BE2C (cell line): ENCODE measurements around the gene HINT1.
"Not testable (repeated sequence)": the region's sequence is repeated elsewhere in the genome, so short reads cannot be mapped to it uniquely, and the experiment has no call there.

Experiments used
- DNase-seq: peaks from one replicate; pipeline ENCODE4 v3.0.0-alpha.2; 2020
- H3K27me3 ChIP-seq: fragments of 250-450 bp; sonication (Bioruptor Pico); 2 replicates; pipeline ENCODE4 v1.5.1; 2020; ENCODE audit warnings: mild to moderate bottlenecking
- H3K36me3 ChIP-seq: fragments of 250-450 bp; sonication (Bioruptor Pico); 2 replicates; pipeline ENCODE4 v1.5.1; 2020; ENCODE audit warnings: mild to moderate bottlenecking
- H3K4me1 ChIP-seq: fragments of 250-450 bp; sonication (Bioruptor Pico); 2 replicates; pipeline ENCODE4 v1.5.1; 2020
- H3K4me3 ChIP-seq: 2 replicates; pipeline ENCODE4 v1.5.1; 2011; ENCODE audit warnings: low read depth, low read length
- H3K9me3 ChIP-seq: fragments of 250-450 bp; sonication (Bioruptor Pico); 2 replicates; pipeline ENCODE4 v1.5.1; 2020
- TF ChIP-seq, protein P1 (sequence below): IDR thresholded peaks from 2 replicates; pipeline ENCODE4 v1.5.1; 2012; ENCODE audit warnings: mild to moderate bottlenecking, low read depth, low read length

The HINT1 gene

DNA sequence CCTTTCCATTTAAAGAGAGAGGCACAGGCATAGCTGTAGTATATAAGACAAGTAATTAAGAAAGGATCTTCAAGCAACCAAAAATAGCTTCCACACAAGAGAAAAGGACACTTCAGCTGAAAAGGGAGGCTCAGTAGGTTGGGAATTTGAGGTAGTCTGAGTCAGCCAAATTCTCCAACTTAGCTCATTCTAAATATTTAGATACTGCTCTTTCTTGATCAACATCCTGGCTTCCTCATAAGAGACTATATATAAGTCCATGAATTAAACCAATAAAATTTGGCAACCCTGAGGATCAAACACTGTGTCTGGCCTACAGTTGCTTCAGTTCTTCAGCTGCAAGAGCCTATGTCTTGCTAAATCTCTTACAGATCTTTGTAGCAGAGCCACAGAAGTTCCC, 17.8 kb downstream of the HINT1 start:
- Histone ChIP-seq H3K4me1 (no peaks in the 10 kb centered on the region), H3K36me3 (no peaks in the 10 kb centered on the region), H3K4me3 (no peak overlapping the region), H3K9me3 (no peaks in the 10 kb centered on the region), H3K27me3 (no peaks in the 10 kb centered on the region)
- DNase-seq, result no peak
- TF ChIP-seq, protein P1, sequence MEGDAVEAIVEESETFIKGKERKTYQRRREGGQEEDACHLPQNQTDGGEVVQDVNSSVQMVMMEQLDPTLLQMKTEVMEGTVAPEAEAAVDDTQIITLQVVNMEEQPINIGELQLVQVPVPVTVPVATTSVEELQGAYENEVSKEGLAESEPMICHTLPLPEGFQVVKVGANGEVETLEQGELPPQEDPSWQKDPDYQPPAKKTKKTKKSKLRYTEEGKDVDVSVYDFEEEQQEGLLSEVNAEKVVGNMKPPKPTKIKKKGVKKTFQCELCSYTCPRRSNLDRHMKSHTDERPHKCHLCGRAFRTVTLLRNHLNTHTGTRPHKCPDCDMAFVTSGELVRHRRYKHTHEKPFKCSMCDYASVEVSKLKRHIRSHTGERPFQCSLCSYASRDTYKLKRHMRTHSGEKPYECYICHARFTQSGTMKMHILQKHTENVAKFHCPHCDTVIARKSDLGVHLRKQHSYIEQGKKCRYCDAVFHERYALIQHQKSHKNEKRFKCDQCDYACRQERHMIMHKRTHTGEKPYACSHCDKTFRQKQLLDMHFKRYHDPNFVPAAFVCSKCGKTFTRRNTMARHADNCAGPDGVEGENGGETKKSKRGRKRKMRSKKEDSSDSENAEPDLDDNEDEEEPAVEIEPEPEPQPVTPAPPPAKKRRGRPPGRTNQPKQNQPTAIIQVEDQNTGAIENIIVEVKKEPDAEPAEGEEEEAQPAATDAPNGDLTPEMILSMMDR, result no peak

DNA sequence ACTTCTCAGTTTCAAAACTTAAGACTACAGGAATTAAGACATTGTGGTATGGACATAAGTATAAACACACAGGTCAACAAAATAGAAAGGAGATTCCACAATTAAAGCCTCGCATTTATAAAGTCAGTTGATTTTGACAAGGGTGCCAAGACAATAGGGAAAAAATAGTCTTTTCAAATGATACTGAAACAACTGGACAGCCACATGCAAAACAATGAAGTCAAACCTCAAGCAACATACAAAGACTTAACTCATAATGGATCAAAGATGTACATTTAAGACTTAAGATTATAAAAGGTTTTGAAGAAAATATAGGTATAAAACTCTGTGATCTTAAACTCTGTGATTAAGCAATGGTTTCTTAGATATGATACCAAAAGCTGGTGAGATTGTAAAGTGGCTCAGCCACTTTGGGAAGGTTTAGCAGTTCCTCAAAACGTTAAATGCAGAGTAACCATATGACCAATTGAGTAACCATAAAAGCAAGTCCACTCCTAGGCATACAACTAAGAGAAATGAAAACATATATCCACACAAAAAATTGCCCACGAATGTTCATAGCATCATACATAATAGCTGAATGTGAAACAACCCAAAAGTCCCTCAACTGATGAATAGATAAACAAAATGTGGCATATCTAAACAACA, 22.0 kb downstream of the HINT1 start:
- Histone ChIP-seq H3K36me3 (no peaks in the 10 kb centered on the region), H3K4me1 (no peaks in the 10 kb centered on the region), H3K27me3 (no peaks in the 10 kb centered on the region), H3K9me3 (no peaks in the 10 kb centered on the region), H3K4me3 (no peak overlapping the region)
- TF ChIP-seq, protein P1, result no peak
- no peak for DNase-seq

DNA sequence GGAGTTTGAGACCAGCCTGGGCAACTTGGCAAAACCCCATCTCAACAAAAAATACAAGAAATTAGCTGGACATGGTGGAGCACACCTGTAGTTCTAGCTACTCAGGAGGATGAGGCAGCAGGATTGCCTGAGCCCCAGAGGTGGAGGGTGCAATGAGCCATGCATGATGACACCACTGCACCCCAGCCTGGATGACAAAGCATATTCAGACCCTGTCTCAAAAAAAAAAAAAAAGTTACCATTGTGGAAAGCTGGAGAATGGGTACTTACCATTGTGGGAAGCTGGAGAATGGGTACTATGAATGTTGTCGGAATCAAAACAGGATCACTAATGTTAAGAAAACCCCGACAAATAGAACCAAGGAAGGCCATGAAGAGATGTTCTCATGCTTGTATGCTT, 25.7 kb downstream of the HINT1 start:
- H3K4me1 ChIP-seq, result no peaks in the 10 kb centered on the region
- no peak for DNase-seq
- TF ChIP-seq, protein P1, result no peak
- H3K36me3 ChIP-seq, result no peaks in the 10 kb centered on the region
- H3K9me3 ChIP-seq, result no peaks in the 10 kb centered on the region
- no peaks in the 10 kb centered on the region for H3K27me3 ChIP-seq
- H3K4me3 ChIP-seq, result no peak overlapping the region

DNA sequence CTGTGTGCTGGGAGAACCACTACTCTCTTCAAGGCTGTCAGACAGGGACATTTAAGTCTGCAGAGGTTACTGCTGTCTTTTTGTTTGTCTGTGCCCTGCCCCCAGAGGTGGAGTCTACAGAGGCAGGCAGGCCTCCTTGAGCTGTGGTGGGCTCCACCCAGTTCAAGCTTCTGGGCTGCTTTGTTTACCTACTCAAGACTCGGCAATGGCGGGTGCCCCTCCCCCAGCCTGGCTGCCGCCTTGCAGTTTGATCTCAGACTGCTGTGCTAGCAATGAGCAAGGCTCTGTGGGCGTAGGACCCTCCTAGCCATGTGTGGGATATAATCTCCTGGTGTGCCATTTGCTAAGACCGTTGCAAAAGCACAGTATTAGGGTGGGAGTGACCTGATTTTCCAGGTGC, 26.6 kb downstream of the HINT1 start:
- H3K27me3 ChIP-seq, H3K36me3 ChIP-seq, H3K9me3 ChIP-seq, H3K4me1 ChIP-seq, DNase-seq, H3K4me3 ChIP-seq: not testable (repeated sequence)

DNA sequence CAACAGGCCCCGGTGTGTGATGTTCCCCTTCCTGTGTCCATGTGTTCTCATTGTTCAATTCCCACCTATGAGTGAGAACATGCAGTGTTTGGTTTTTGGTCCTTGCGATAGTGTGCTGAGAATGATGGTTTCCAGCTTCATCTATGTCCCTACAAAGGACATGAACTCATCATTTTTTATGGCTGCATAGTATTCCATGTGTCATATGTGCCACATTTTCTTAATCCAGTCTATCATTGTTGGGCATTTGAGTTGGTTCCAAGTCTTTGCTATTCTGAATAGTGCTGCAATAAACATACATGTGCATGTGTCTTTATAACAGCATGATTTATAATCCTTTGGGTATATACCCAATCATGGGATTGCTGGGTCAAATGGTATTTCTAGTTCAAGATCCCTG, 32.0 kb downstream of the HINT1 start:
- not testable (repeated sequence) for H3K9me3 ChIP-seq, H3K27me3 ChIP-seq, H3K4me3 ChIP-seq, H3K4me1 ChIP-seq, DNase-seq, H3K36me3 ChIP-seq

DNA sequence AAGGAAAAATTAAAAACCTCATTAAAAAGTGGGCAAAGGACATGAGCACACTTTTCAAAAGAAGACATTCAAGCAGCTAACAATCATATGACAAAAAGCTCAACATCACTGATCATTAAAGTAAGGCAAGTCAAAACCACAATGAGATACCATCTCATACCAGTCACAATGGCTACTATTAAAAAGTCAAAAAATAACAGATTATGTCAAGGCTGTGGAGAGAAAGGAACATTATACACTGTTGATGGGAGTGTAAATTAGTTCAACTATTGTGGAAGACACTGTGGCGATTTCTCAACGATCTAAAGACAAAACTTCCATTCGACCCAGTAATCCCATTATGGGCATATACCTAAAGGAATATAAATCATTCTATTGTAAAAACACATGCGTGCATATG, 35.8 kb downstream of the HINT1 start:
- H3K27me3 ChIP-seq, result no peaks in the 10 kb centered on the region; the same call in 1 of the 2 replicates
- H3K4me1 ChIP-seq, result no peaks in the 10 kb centered on the region
- DNase-seq, result no peak
- H3K9me3 ChIP-seq, result no peaks in the 10 kb centered on the region
- H3K36me3 ChIP-seq, result no peaks in the 10 kb centered on the region
- TF ChIP-seq, protein P1, result no peak
- H3K4me3 ChIP-seq, result no peak overlapping the region

DNA sequence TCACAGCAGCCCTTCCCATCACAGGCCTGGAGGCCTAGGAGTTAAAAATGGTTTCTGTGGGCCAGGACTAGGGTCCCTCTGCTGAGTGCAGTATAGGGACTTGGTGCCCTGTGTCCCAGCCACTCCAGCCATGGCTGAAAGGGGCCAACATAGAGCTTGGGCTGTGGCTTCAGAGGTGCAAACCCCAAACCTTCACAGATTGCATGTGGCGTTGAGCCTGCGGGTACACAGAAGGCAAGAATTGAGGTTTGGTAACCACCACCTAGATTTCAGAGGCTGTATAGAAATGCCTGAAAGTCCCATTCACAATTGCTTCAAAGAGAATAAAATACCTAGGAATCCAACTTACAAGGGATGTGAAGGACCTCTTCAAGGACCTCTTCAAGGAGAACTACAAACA, 37.8 kb downstream of the HINT1 start:
- not testable (repeated sequence) for H3K9me3 ChIP-seq, H3K4me3 ChIP-seq, DNase-seq, H3K4me1 ChIP-seq, H3K27me3 ChIP-seq, H3K36me3 ChIP-seq

DNA sequence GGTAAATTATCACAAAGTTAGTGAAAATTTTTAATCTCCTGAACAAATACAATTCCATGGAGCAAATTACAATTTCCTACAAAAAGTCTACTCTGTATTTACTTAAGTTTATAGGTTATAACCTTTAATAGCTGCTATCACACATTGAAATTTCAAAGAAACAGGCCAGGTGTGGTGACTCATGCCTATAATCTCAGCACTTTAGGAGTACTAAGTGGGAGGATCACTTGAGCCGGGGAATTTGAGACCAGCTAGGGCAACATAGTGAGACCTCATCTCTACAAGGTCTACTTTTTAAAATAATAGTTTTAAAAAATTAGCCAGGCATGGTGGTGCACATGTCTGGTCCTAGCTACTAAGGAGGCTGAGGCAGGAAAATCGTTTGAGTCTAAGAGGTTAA, 50.3 kb downstream of the HINT1 start:
- Histone ChIP-seq H3K4me1 (no peaks in the 10 kb centered on the region), H3K36me3 (no peaks in the 10 kb centered on the region), H3K27me3 (no peaks in the 10 kb centered on the region), H3K9me3 (no peaks in the 10 kb centered on the region), H3K4me3 (no peak overlapping the region)
- TF ChIP-seq, protein P1, result no peak
- no peak for DNase-seq
